ENCODE results near the gene DNER. TPM values are rescaled to one million over a fixed set of nuclear protein-coding genes. Genes with fewer than 3 reads are reported as not detected.
A peak's percentile ranks its signal among the peaks of the same experiment; 100 is the strongest.
"Not testable (repeated sequence)": the region's sequence is repeated elsewhere in the genome, so short reads cannot be mapped to it uniquely, and the experiment has no call there.

The DNER gene
- total RNA-seq, 1 experiment from 2014 or later: 3.7 TPM

GRCh38 chr2:229749779-229750178 lies 35.4 kb upstream of the DNER start (continued):
- TF ChIP-seq ZNF219 (CRISPR knock-in tag; IDR thresholded peaks at IDR 0.05; ENCODE audit: borderline replicate concordance) (no peak), FOXK1 (CRISPR knock-in tag; IDR thresholded peaks at IDR 0.05) (no peak), ZNF416 (CRISPR knock-in tag; IDR thresholded peaks at IDR 0.05) (no peak), PRRX2 (CRISPR knock-in tag; IDR thresholded peaks at IDR 0.05) (no peak), RORB (CRISPR knock-in tag; IDR thresholded peaks at IDR 0.05) (no peak), GABPB1 (CRISPR knock-in tag; IDR thresholded peaks at IDR 0.05) (no peak)

- peaks cover 16% of the 10 kb centered on the region for H3K9me3 Mint-ChIP-seq
- POLR2A ChIA-PET: no interaction called here
- no peak overlapping the region for H3K4me3 Mint-ChIP-seq
- H3K27me3 Mint-ChIP-seq (ENCODE audit: low read depth): no peaks in the 10 kb centered on the region
- H3K4me1 Mint-ChIP-seq: peaks cover 12% of the 10 kb centered on the region
- peaks cover 12% of the 10 kb centered on the region for H3K36me3 Mint-ChIP-seq
- CTCF ChIA-PET: interaction anchor here (0.6 to 1.0 kb wide), 2 partner anchors 318 to 641 kb away, joined by 3 read pairs; no protein-coding TSS in a partner anchor
- H3K27ac Mint-ChIP-seq: no peak overlapping the region
- TF ChIP-seq IRF2 (CRISPR knock-in tag; IDR thresholded peaks at IDR 0.05; ENCODE audit: borderline replicate concordance, low read depth): no peak
- no peak for TF ChIP-seq NFATC4 (CRISPR knock-in tag; IDR thresholded peaks at IDR 0.05)
- TF ChIP-seq ZNF138 (CRISPR knock-in tag; conservative IDR thresholded peaks at IDR 0.05): no peak
- no peak for TF ChIP-seq CBFB (CRISPR knock-in tag; IDR thresholded peaks at IDR 0.05; ENCODE audit: low read depth)
- no peak for TF ChIP-seq ZNF263 (CRISPR knock-in tag; IDR thresholded peaks at IDR 0.05; ENCODE audit: low read depth)
- no peak for TF ChIP-seq TCF7 (CRISPR knock-in tag; IDR thresholded peaks at IDR 0.05; ENCODE audit: low read depth)
- TF ChIP-seq USF2 (CRISPR knock-in tag; IDR thresholded peaks at IDR 0.05): no peak
- TF ChIP-seq RELA (CRISPR knock-in tag; IDR thresholded peaks at IDR 0.05; ENCODE audit: borderline replicate concordance): no peak
- no peak for TF ChIP-seq ARID4B (CRISPR knock-in tag; IDR thresholded peaks at IDR 0.05; ENCODE audit: borderline replicate concordance)
- TF ChIP-seq RORB (CRISPR knock-in tag; IDR thresholded peaks at IDR 0.05): no peak
- no peak for TF ChIP-seq MLX (CRISPR knock-in tag; IDR thresholded peaks at IDR 0.05)
- no peak for TF ChIP-seq PREB (CRISPR knock-in tag; IDR thresholded peaks at IDR 0.05; ENCODE audit: borderline replicate concordance)
- TF ChIP-seq GABPB1 (CRISPR knock-in tag; IDR thresholded peaks at IDR 0.05): no peak
- TF ChIP-seq ZNF532 (CRISPR knock-in tag; IDR thresholded peaks at IDR 0.05; ENCODE audit: borderline replicate concordance): no peak
- ATAC-seq (peak; percentile 82), DNase-seq (ENCODE audit: low spot score) (no peak)
Measured at GRCh38 chr2:229748950-229749349, 34.6 kb upstream of the DNER start.

- CTCF ChIA-PET; H3K4me1 Mint-ChIP-seq; ATAC-seq; H3K4me3 Mint-ChIP-seq; DNase-seq (ENCODE audit: low spot score); H3K27ac Mint-ChIP-seq; H3K27me3 Mint-ChIP-seq (ENCODE audit: low read depth); POLR2A ChIA-PET: not testable (repeated sequence)
- Mint-ChIP-seq H3K36me3 (peaks cover 48% of the 10 kb centered on the region), H3K9me3 (peaks cover 53% of the 10 kb centered on the region)
Measured at GRCh38 chr2:229742691-229743090, 28.3 kb upstream of the DNER start.

Data from WTC11 (cell line).